Keratinocyte (primary cell): ENCODE measurements around the gene LHX3.

Experiments used
- CTCF ChIP-seq, 3 experiments: IDR thresholded peaks in 1 of 3; conservative IDR thresholded peaks in 1 of 3; optimal IDR thresholded peaks in 1 of 3; 2 replicates in 2 of 3; 3 replicates in 1 of 3; pipeline versions ENCODE3 to v1.5.1; 2011; ENCODE audit warnings: low read length in 3 of 3, mild to moderate bottlenecking in 3 of 3, moderate library complexity in 2 of 3, control low read depth in 1 of 3, inconsistent platforms in 1 of 3; ENCODE audit not compliant: insufficient read depth in 2 of 3; ENCODE audit errors: extremely low read depth in 1 of 3
- EZH2 ChIP-seq: IDR thresholded peaks from one replicate; pipeline ENCODE4 v1.6.1; 2012; ENCODE audit warnings: inconsistent platforms, mild to moderate bottlenecking, low read length, moderate library complexity

- TF ChIP-seq CTCF (optimal IDR thresholded peaks at IDR 0.05 in 1 of 3, IDR thresholded peaks at IDR 0.05 in 1 of 3, conservative IDR thresholded peaks at IDR 0.05 in 1 of 3; ENCODE audit: extremely low read depth in 1 of 3, insufficient read depth in 2 of 3, low read length in 3 of 3) (no peak), EZH2 (no peak)
Measured at GRCh38 chr9:136211441-136212344, 6.8 kb upstream of the LHX3 start.
